OCI-LY1 (cell line): ENCODE data around the gene CRK.

Source experiments
- CTCF ChIP-seq: fragments of 200-600 bp; sonication (generic), shearing (Covaris generic); IDR thresholded peaks from 2 replicates; pipeline ENCODE4 v1.5.1; 2017; ENCODE audit warnings: mild to moderate bottlenecking, antibody characterized with exemption, low read length, moderate library complexity, mixed read lengths
- EZH2 ChIP-seq: fragments of 200-600 bp; sonication (generic), shearing (Covaris generic); IDR thresholded peaks from 2 replicates; pipeline ENCODE4 v1.8.0; 2017; ENCODE audit warnings: borderline replicate concordance, mixed run types, mild to moderate bottlenecking, antibody characterized with exemption, low read length, moderate library complexity, mixed read lengths

GRCh38 chr17:1371893-1372590 is 84.0 kb downstream of the CRK start:
- TF ChIP-seq CTCF (no peak), EZH2 (no peak)
